Measurements from ENCODE around the gene ALPK1.

- no peak for TF ChIP-seq POLR2A (IDR thresholded peaks at IDR 0.05)
- TF ChIP-seq, protein P1, sequence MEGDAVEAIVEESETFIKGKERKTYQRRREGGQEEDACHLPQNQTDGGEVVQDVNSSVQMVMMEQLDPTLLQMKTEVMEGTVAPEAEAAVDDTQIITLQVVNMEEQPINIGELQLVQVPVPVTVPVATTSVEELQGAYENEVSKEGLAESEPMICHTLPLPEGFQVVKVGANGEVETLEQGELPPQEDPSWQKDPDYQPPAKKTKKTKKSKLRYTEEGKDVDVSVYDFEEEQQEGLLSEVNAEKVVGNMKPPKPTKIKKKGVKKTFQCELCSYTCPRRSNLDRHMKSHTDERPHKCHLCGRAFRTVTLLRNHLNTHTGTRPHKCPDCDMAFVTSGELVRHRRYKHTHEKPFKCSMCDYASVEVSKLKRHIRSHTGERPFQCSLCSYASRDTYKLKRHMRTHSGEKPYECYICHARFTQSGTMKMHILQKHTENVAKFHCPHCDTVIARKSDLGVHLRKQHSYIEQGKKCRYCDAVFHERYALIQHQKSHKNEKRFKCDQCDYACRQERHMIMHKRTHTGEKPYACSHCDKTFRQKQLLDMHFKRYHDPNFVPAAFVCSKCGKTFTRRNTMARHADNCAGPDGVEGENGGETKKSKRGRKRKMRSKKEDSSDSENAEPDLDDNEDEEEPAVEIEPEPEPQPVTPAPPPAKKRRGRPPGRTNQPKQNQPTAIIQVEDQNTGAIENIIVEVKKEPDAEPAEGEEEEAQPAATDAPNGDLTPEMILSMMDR (IDR thresholded peaks at IDR 0.05): no peak
- TF ChIP-seq EP300 (IDR thresholded peaks at IDR 0.05): no peak
Observed at GRCh38 chr4:112253382-112254000, 43.7 kb upstream of the ALPK1 start.
